ENCODE results near the gene ARHGEF40. TPM values are rescaled to one million over a fixed set of nuclear protein-coding genes. Genes with fewer than 3 reads are reported as not detected.
A peak's percentile ranks its signal among the peaks of the same experiment; 100 is the strongest.

The ARHGEF40 gene
- total and polyA plus RNA-seq, 10 of the 15 experiments (the other 5 are each of a cell fraction or from before 2014, with no cell fraction given): 0.03 to 0.31 (median 0.08) TPM; not detected in 2

DNA sequence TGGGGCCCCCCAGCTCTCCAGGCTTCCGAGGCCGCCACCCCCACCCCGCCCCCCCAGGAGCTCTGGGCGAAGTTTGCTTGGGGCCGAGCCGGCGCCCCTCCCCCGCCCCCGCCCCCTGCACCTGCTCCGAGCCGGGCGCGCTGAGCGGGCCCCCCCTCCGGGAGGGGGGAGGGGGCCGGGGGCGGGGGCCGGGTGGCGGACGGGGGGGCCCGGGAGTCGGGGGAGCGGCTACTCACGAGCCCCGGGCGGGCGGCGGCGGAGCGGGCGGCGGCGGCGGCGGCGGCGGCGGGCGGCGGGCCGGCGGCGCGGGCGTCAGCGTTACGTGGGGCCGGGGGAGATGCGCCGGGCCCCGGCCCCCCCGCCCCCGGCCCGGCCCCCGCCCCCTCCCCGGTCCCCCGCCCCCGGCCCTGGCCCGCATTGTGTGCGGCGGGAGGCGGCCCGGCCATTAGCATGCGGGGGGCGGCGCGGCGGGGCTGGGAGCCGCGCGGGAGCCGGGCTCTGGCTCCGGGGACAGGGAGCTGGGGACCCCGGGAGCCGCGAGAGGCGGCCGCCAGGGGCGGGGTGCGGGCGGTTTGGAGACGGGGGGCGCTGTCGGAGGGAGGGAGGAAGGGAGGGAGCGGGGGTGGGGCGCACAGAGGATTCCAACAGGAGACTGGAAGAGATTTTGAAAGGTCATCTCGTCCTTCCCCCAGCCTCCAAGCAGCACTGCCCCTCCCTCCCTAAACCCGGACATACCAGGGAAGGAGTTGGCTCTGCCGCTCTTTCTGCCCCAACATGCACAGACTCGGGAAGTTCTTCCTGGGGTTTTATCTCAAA, 28.2 kb downstream of the ARHGEF40 start, which contains the start of gene ZNF219:
Gene ZNF219, minus strand, starts transcription at position 580 of the 816 bp plus-strand sequence. CDS start 5,064 bp downstream, outside the sequence.
- WGBS (ENCODE audit: insufficient coverage, insufficient replicate concordance, low lambda C conversion rate, missing lambda C conversion rate): 4% methylated on average over 8 of the region's 90 CpGs
- peak within 1 kb of the TSS; percentile 47 for H2AFZ ChIP-seq (ENCODE audit: control insufficient read depth, low read depth, low read length)
- TF ChIP-seq YY1 (IDR thresholded peaks at IDR 0.05; ENCODE audit: low read depth, low read length) (0 out of 2 replicates have a peak, but pooled peaks have one; percentile 12), ZNF274 (IDR thresholded peaks at IDR 0.05; ENCODE audit: insufficient read depth, insufficient read length) (no peak)
- H3K27me3 ChIP-seq (replicated peaks in 1 of 2; ENCODE audit: control insufficient read depth in 2 of 2, insufficient read depth in 2 of 2, low read length in 1 of 2): peaks cover 2 to 3% of the 10 kb centered on the region in 2 experiments; a peak in 2 of 4 replicates
- FAIRE-seq (no peak), DNase-seq (ENCODE audit: low read depth, low spot score) (no peak), ATAC-seq (no peak)
- H3K27ac ChIP-seq (ENCODE audit: control insufficient read depth, insufficient read depth): no peak within 1 kb of the TSS
- intact Hi-C loops (cut with micrococcal nuclease; ENCODE audit: unreplicated experiment) (no loop called here), in situ Hi-C loops (cut with MboI) (no loop called here)
- no TSS peak for BruUV-seq (replicated peaks)
- peaks cover 7% of the 10 kb centered on the region for H3K4me1 ChIP-seq (ENCODE audit: control insufficient read depth, insufficient read depth, low read length)
- H3K4me2 ChIP-seq (ENCODE audit: control insufficient read depth, insufficient read depth): peak within 1 kb of the TSS; percentile 84
- no peak within 1 kb of the TSS for H3K9ac ChIP-seq (ENCODE audit: control insufficient read depth, insufficient read depth, low read length)
- ChIA-PET CTCF (interaction anchor here (0.5 to 6.9 kb wide), 4 partner anchors 7 to 83 kb away, joined by 3 to 194 read pairs (median 98); partner anchors contain the start of gene TMEM253), RAD21 (ENCODE audit: unreplicated experiment) (interaction anchor here (1.7 kb wide), 1 partner anchor 83 kb away, joined by 7 read pairs; no protein-coding TSS in a partner anchor), SMC1A (ENCODE audit: uncharacterized antibody, unreplicated experiment) (interaction anchor here (1.2 kb wide), 1 partner anchor 84 kb away, joined by 4 read pairs; no protein-coding TSS in a partner anchor), POLR2A (no interaction called here)
- no peaks in the 10 kb centered on the region for H3K36me3 ChIP-seq (ENCODE audit: control insufficient read depth in 2 of 2, insufficient read depth in 2 of 2, low read length in 1 of 2)
- no peaks in the 10 kb centered on the region for H4K20me1 ChIP-seq (ENCODE audit: control insufficient read depth, insufficient read depth)
- no peaks in the 10 kb centered on the region; the same call in 1 of the 2 replicates for H3K79me2 ChIP-seq (ENCODE audit: control insufficient read depth, insufficient read depth, low read length)
- H3K4me3 ChIP-seq: peak within 1 kb of the TSS; percentile 49
- no peaks in the 10 kb centered on the region for H3K9me3 ChIP-seq (replicated peaks; ENCODE audit: control insufficient read depth, insufficient read depth, low read length)

GRCh38 chr14:21098892-21099595, 28.9 kb downstream of the ARHGEF40 start:
- ChIA-PET CTCF (interaction anchor here (0.9 to 10.5 kb wide), 3 partner anchors 15 to 84 kb away, joined by 3 to 253 read pairs (median 151); no protein-coding TSS in a partner anchor), RAD21 (ENCODE audit: unreplicated experiment) (no interaction called here), POLR2A (no interaction called here), SMC1A (ENCODE audit: uncharacterized antibody, unreplicated experiment) (interaction anchor here (1.5 kb wide), 1 partner anchor 84 kb away, joined by 3 read pairs; no protein-coding TSS in a partner anchor)
- peaks cover 2 to 3% of the 10 kb centered on the region in 2 experiments; a peak in 2 of 4 replicates for H3K27me3 ChIP-seq (replicated peaks in 1 of 2; ENCODE audit: control insufficient read depth in 2 of 2, insufficient read depth in 2 of 2, low read length in 1 of 2)
- H3K4me2 ChIP-seq (ENCODE audit: control insufficient read depth, insufficient read depth): peak overlapping the region; percentile 84
- no peak for DNase-seq (ENCODE audit: low read depth, low spot score)
- H3K4me3 ChIP-seq: peak overlapping the region; percentile 49
- WGBS (ENCODE audit: insufficient coverage, insufficient replicate concordance, low lambda C conversion rate, missing lambda C conversion rate): 33% methylated on average over 16 of the region's 16 CpGs
- peak overlapping the region; percentile 47 for H2AFZ ChIP-seq (ENCODE audit: control insufficient read depth, low read depth, low read length)
- in situ Hi-C loops (cut with MboI): no loop called here
- no peak overlapping the region for H3K9ac ChIP-seq (ENCODE audit: control insufficient read depth, insufficient read depth, low read length)
- no peak for ATAC-seq
- H3K4me1 ChIP-seq (ENCODE audit: control insufficient read depth, insufficient read depth, low read length): peaks cover 7% of the 10 kb centered on the region
- no peaks in the 10 kb centered on the region for H3K36me3 ChIP-seq (ENCODE audit: control insufficient read depth in 2 of 2, insufficient read depth in 2 of 2, low read length in 1 of 2)
- no peak overlapping the region for H3K27ac ChIP-seq (ENCODE audit: control insufficient read depth, insufficient read depth)
- no peak for FAIRE-seq
- no TSS peak for BruUV-seq (replicated peaks)
- H4K20me1 ChIP-seq (ENCODE audit: control insufficient read depth, insufficient read depth): no peaks in the 10 kb centered on the region
- no peaks in the 10 kb centered on the region for H3K9me3 ChIP-seq (replicated peaks; ENCODE audit: control insufficient read depth, insufficient read depth, low read length)
- intact Hi-C loops (cut with micrococcal nuclease; ENCODE audit: unreplicated experiment): no loop called here
- no peaks in the 10 kb centered on the region; the same call in 1 of the 2 replicates for H3K79me2 ChIP-seq (ENCODE audit: control insufficient read depth, insufficient read depth, low read length)
- TF ChIP-seq JUND (IDR thresholded peaks at IDR 0.05; ENCODE audit: low read depth, low read length): no peak
- no peak for TF ChIP-seq TAF1 (IDR thresholded peaks at IDR 0.05; ENCODE audit: borderline replicate concordance, low read depth, low read length)
- no peak for TF ChIP-seq RCOR1 (conservative IDR thresholded peaks at IDR 0.05; ENCODE audit: low read depth, low read length)
- no peak for TF ChIP-seq FOS (IDR thresholded peaks at IDR 0.05; ENCODE audit: borderline replicate concordance, extremely low read depth, insufficient read length)
- TF ChIP-seq LARP7 (IDR thresholded peaks at IDR 0.05): no peak
- no peak for TF ChIP-seq ZNF217 (IDR thresholded peaks at IDR 0.05)
- no peak for TF ChIP-seq SIX5 (IDR thresholded peaks at IDR 0.05; ENCODE audit: low read depth, low read length, severe bottlenecking)
- no peak for TF ChIP-seq RAD51 (IDR thresholded peaks at IDR 0.05)
- TF ChIP-seq RELA (IDR thresholded peaks at IDR 0.05; ENCODE audit: borderline replicate concordance, partially characterized antibody): no peak
- no peak for TF ChIP-seq DPF2 (IDR thresholded peaks at IDR 0.05)
- no peak for TF ChIP-seq ZBED1 (IDR thresholded peaks at IDR 0.05; ENCODE audit: borderline replicate concordance)

Data from GM12878 (cell line).